ENCODE results near the gene NPIPB8.
"Not testable (repeated sequence)": the region's sequence is repeated elsewhere in the genome, so short reads cannot be mapped to it uniquely, and the experiment has no call there.

GRCh38 chr16:28688327-28688952, 50.6 kb downstream of the NPIPB8 start:
- not testable (repeated sequence) for TF ChIP-seq CTCF, POLR2A (IDR thresholded peaks at IDR 0.05)
